BLaER1 treated with 17β-estradiol and CSF1 and Interleukin-3, amounts not matched to agents 10 nM and 100 nM (cell line): ENCODE results near the gene ANKRD17.

Experiments
- H3K27ac ChIP-seq, 11 experiments: shearing (Covaris generic); formaldehyde crosslinking; 2 replicates each; pipeline ENCODE4 v1.8.1; 2022
- H3K27me3 ChIP-seq, 11 experiments: shearing (Covaris generic); formaldehyde crosslinking; 2 replicates each; pipeline ENCODE4 v1.8.1; 2022
- H3K36me3 ChIP-seq, 11 experiments: shearing (Covaris generic); formaldehyde crosslinking; 2 replicates each; pipeline ENCODE4 v1.8.1; 2022
- H3K4me1 ChIP-seq, 10 experiments: shearing (Covaris generic); formaldehyde crosslinking; 2 replicates each; pipeline ENCODE4 v1.8.1; 2022
- H3K4me2 ChIP-seq, 11 experiments: shearing (Covaris generic); formaldehyde crosslinking; 2 replicates each; pipeline ENCODE4 v1.8.1; 2022
- H3K4me3 ChIP-seq, 10 experiments: shearing (Covaris generic); formaldehyde crosslinking; 2 replicates each; pipeline ENCODE4 v1.8.1; 2022
- H3K9ac ChIP-seq, 11 experiments: shearing (Covaris generic); formaldehyde crosslinking; 2 replicates each; pipeline ENCODE4 v1.8.1; 2022
- H3K9me3 ChIP-seq, 11 experiments: shearing (Covaris generic); formaldehyde crosslinking; replicated peaks in 1 of 11; 2 replicates each; pipeline ENCODE4 v1.8.1; 2022
- H4K20me1 ChIP-seq, 11 experiments: shearing (Covaris generic); formaldehyde crosslinking; 2 replicates each; pipeline ENCODE4 v1.8.1; 2022
- Cebpa-rat ChIP-seq, 11 experiments: shearing (Covaris generic); IDR thresholded peaks; 2 replicates each; pipeline ENCODE4 v1.8.1; 2022

Gene ANKRD17

DNA sequence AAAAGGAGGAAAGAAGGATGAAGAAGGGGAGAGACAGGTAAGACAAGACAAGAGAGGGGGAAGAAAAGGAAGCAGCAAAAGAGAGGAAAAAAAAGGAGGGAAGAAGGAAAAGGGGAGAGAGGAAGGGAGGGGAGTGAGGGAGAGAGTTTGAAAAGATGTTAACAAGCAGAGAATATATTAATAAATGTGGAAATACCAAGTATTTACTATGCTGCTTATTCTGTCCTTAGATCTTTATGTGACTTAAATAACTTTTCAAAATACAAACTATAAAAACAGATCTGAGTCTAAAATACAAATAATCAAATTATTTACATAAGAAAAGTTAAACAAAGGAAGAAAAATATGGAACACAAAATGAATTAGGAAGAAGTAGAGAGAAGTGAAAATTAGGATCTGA is 170.7 kb downstream of the ANKRD17 start:
- no peak overlapping the region for H3K4me3 ChIP-seq
- no peaks in the 10 kb centered on the region for H3K27me3 ChIP-seq
- H3K9ac ChIP-seq: no peak overlapping the region
- H3K36me3 ChIP-seq: peaks cover 68 to 89% (median 74%) of the 10 kb centered on the region in 11 experiments
- peaks cover 0 to 38% (median 21%) of the 10 kb centered on the region in 11 experiments; a peak in 13 of 22 replicates for H4K20me1 ChIP-seq
- no peak for TF ChIP-seq Cebpa-rat (IDR thresholded peaks at IDR 0.05)
- no peak overlapping the region for H3K27ac ChIP-seq
- no peaks in the 10 kb centered on the region for H3K9me3 ChIP-seq
- peaks cover 3 to 20% (median 7%) of the 10 kb centered on the region in 10 experiments; a peak in 18 of 20 replicates for H3K4me1 ChIP-seq
- H3K4me2 ChIP-seq: no peak overlapping the region

DNA sequence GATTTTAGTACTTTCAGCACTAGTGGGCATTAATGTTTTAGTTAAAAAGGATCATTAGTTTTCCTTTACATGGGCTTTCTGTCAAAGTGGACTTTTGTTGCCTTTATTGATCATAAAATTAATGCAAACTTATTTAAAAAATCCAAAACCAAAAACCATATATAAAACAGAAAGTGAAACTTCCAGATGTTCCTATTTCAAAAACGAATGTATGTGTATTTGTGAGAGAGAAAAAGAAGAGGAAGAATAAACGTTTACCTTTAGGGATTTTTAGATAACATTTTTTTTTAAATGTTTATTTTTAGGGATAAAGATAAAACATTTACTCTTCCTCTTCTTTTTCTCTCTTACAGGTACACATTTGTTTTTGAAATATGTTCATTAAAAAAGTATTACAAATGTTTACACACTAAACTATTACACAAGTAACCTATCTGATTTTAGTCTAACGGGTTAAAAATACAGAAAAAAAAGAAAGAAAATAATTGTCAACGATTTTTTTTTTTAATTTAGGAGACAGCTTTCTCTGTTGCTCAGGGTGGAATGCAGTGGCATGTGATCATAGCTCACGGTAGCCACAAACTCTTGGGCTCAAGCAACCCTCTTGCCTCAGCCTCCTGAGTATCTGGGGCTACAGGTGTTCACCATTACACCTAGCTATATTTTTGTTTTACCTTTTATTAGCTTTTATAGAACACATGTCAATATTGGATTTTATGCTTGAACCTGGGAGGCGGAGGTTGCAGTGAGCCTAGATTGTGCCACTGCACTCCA is 172.3 kb downstream of the ANKRD17 start:
- H3K9me3 ChIP-seq: no peaks in the 10 kb centered on the region
- no peak overlapping the region for H3K4me3 ChIP-seq
- H3K27me3 ChIP-seq: no peaks in the 10 kb centered on the region
- no peak overlapping the region for H3K27ac ChIP-seq
- H3K4me2 ChIP-seq: peak overlapping the region in 10 of 11 experiments; percentile 37 to 67 (median 60); a peak in 17 of 22 replicates
- no peak for TF ChIP-seq Cebpa-rat (IDR thresholded peaks at IDR 0.05)
- peaks cover 3 to 20% (median 7%) of the 10 kb centered on the region in 10 experiments; a peak in 18 of 20 replicates for H3K4me1 ChIP-seq
- peak overlapping the region in 1 of 11 experiments; percentile 29; a peak in 3 of 22 replicates for H3K9ac ChIP-seq
- H3K36me3 ChIP-seq: peaks cover 65 to 89% (median 75%) of the 10 kb centered on the region in 11 experiments
- peaks cover 0 to 44% (median 28%) of the 10 kb centered on the region in 11 experiments; a peak in 13 of 22 replicates for H4K20me1 ChIP-seq

- H3K4me3 ChIP-seq: no peak overlapping the region
- no peak for TF ChIP-seq Cebpa-rat (IDR thresholded peaks at IDR 0.05)
- no peak overlapping the region for H3K4me2 ChIP-seq
- H4K20me1 ChIP-seq: peaks cover 0 to 50% (median 24%) of the 10 kb centered on the region in 11 experiments; a peak in 16 of 22 replicates
- H3K27ac ChIP-seq: no peak overlapping the region
- no peaks in the 10 kb centered on the region for H3K9me3 ChIP-seq
- H3K36me3 ChIP-seq: peaks cover 87 to 100% (median 98%) of the 10 kb centered on the region in 11 experiments
- no peaks in the 10 kb centered on the region for H3K27me3 ChIP-seq
- H3K4me1 ChIP-seq: peaks cover 0 to under 1% (median 0%) of the 10 kb centered on the region in 10 experiments; a peak in 1 of 20 replicates
- no peak overlapping the region for H3K9ac ChIP-seq
Measured at GRCh38 chr4:73080789-73081188, 177.8 kb downstream of the ANKRD17 start.

DNA sequence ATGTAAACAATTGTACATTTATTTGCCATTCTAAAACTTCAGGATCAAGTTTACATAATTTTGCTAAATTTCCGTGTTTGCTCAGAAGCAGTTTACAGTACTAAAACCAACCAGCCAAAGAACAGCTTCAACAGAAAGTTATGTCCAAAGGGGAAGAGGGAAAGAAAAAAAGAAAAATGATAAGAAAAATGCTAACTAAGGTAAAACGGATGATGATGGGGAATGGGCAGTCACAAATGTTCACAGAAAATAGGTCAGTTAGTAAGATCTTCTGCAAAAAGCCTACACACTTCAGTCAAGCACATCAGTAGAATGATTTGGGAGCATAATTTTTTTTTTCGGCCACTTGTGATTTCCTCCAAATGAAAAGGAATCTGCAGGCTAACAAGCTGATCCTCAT is 182.8 kb downstream of the ANKRD17 start:
- H3K4me2 ChIP-seq: no peak overlapping the region
- H3K9ac ChIP-seq: no peak overlapping the region
- peaks cover 61 to 90% (median 75%) of the 10 kb centered on the region in 11 experiments for H3K36me3 ChIP-seq
- no peak overlapping the region for H3K27ac ChIP-seq
- H3K4me1 ChIP-seq: peaks cover 0 to 3% (median 0%) of the 10 kb centered on the region in 10 experiments; a peak in 2 of 20 replicates
- no peak for TF ChIP-seq Cebpa-rat (IDR thresholded peaks at IDR 0.05)
- peaks cover 0 to 17% (median 8%) of the 10 kb centered on the region in 11 experiments; a peak in 15 of 22 replicates for H4K20me1 ChIP-seq
- no peak overlapping the region for H3K4me3 ChIP-seq
- no peaks in the 10 kb centered on the region for H3K9me3 ChIP-seq
- no peaks in the 10 kb centered on the region for H3K27me3 ChIP-seq

DNA sequence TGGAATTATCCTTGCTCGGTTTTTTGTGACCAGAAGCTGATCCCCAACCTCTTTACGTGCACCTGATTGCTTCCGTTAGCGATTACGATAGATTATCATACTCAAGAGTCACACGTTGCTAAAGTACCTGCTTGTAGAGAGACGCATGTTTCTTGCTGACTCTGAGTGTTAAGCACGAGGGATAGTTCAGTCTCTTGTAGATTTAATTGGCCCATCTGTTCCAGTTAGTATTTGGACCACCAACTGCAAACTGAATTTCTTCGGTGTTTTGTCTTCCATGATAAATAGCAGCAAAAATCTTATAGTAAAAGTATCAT is 188.6 kb downstream of the ANKRD17 start:
- peaks cover 12 to 31% (median 21%) of the 10 kb centered on the region in 10 experiments for H3K4me1 ChIP-seq
- peak overlapping the region; percentile 82 to 97 (median 94) for H3K9ac ChIP-seq
- H3K4me2 ChIP-seq: peak overlapping the region; percentile 77 to 88 (median 85)
- peak overlapping the region; percentile 50 to 96 (median 94) for H3K27ac ChIP-seq
- peak overlapping the region; percentile 62 to 80 (median 74) for H3K4me3 ChIP-seq
- H3K27me3 ChIP-seq: no peaks in the 10 kb centered on the region
- no peaks in the 10 kb centered on the region for H4K20me1 ChIP-seq
- TF ChIP-seq Cebpa-rat (IDR thresholded peaks at IDR 0.05): no peak
- no peaks in the 10 kb centered on the region for H3K9me3 ChIP-seq
- peaks cover 21 to 47% (median 28%) of the 10 kb centered on the region in 11 experiments; a peak in 21 of 22 replicates for H3K36me3 ChIP-seq

DNA sequence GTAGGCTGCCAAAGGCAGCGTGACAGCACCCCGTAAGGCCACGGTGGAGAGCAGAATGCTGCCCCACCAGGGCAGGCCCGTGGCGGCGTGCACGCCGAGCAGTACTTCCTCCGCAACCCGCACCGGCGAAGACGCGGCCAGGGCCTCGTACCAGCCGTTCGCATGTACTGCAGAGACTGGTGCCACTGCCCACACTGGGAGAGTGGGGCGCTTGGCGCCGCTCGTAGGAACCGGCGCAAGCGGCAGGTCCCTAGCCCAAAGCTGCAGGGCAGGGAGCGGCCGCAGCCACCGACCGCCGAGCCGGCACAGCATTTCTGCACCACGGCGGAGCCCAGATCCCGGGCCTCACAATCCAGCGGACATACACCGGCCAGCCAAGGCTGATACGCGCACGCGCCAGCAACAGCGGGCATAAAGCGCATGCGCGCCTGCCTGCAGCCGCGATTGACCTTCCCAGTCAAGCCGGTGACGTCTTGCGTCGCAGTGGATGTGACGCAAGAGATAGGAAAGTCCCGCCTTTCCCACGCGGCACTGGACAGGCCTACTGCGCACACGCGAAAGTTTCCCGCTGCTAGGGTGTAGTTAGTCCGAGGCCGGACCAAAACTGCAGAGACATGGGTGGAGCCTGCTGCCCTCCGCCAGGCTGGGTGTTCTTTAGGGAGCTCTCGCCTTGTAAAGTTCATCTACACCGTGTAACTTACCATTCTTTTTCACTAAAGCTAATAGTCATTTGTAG is 189.1 kb downstream of the ANKRD17 start, which contains the start of gene COX18:
Gene COX18 (minus strand): TSS at position 379 of the 736 bp plus-strand sequence. CDS start 67 bp downstream, at position 312.
- Histone ChIP-seq H3K4me3 (peak within 1 kb of the TSS; percentile 62 to 80 (median 74)), H3K9me3 (no peaks in the 10 kb centered on the region), H3K4me1 (peaks cover 12 to 31% (median 21%) of the 10 kb centered on the region in 10 experiments), H3K27ac (peak within 1 kb of the TSS; percentile 81 to 96 (median 94)), H3K4me2 (peak within 1 kb of the TSS; percentile 77 to 93 (median 85)), H3K9ac (peak within 1 kb of the TSS; percentile 82 to 97 (median 94)), H3K36me3 (peaks cover 19 to 47% (median 24%) of the 10 kb centered on the region in 11 experiments; a peak in 21 of 22 replicates), H4K20me1 (no peaks in the 10 kb centered on the region), H3K27me3 (no peaks in the 10 kb centered on the region)
- TF ChIP-seq Cebpa-rat (IDR thresholded peaks at IDR 0.05): peak in 10 of 11 experiments; percentile 43 to 92 (median 74); a peak in 17 of 22 replicates

GRCh38 chr4:73068491-73069337 is 189.9 kb downstream of the ANKRD17 start:
- H3K4me1 ChIP-seq: peaks cover 12 to 31% (median 21%) of the 10 kb centered on the region in 10 experiments
- no peaks in the 10 kb centered on the region for H3K9me3 ChIP-seq
- TF ChIP-seq Cebpa-rat (IDR thresholded peaks at IDR 0.05): no peak
- H3K27ac ChIP-seq: peak overlapping the region; percentile 81 to 96 (median 94)
- H3K4me2 ChIP-seq: peak overlapping the region; percentile 77 to 93 (median 85)
- H3K27me3 ChIP-seq: no peaks in the 10 kb centered on the region
- H3K36me3 ChIP-seq: peaks cover 18 to 47% (median 27%) of the 10 kb centered on the region in 11 experiments; a peak in 21 of 22 replicates
- no peaks in the 10 kb centered on the region for H4K20me1 ChIP-seq
- peak overlapping the region; percentile 82 to 97 (median 94) for H3K9ac ChIP-seq
- H3K4me3 ChIP-seq: peak overlapping the region; percentile 62 to 80 (median 74)

GRCh38 chr4:73067971-73068394 is 190.6 kb downstream of the ANKRD17 start:
- no peaks in the 10 kb centered on the region for H4K20me1 ChIP-seq
- H3K4me1 ChIP-seq: peaks cover 12 to 31% (median 21%) of the 10 kb centered on the region in 10 experiments

More at GRCh38 chr4:73067971-73068394, 190.6 kb downstream of the ANKRD17 start:
- no peak for TF ChIP-seq Cebpa-rat (IDR thresholded peaks at IDR 0.05)
- Histone ChIP-seq H3K27me3 (no peaks in the 10 kb centered on the region), H3K9ac (peak overlapping the region; percentile 82 to 97 (median 94)), H3K36me3 (peaks cover 22 to 50% (median 32%) of the 10 kb centered on the region in 11 experiments), H3K9me3 (no peaks in the 10 kb centered on the region), H3K27ac (peak overlapping the region; percentile 81 to 96 (median 94)), H3K4me2 (peak overlapping the region; percentile 77 to 93 (median 85)), H3K4me3 (peak overlapping the region; percentile 62 to 80 (median 74))
